SIG-M5 treated with dmso at 0.1 percent for 504 hours (cell line): ENCODE measurements around the gene LINC00632.
"Not testable (repeated sequence)": the region's sequence is repeated elsewhere in the genome, so short reads cannot be mapped to it uniquely, and the experiment has no call there.

Experiments
- DNase-seq: peaks from one replicate; lab custom pipeline; 2025; ENCODE audit not compliant: unreplicated experiment; lab: John Stamatoyannopoulos, UW

Gene LINC00632

DNA sequence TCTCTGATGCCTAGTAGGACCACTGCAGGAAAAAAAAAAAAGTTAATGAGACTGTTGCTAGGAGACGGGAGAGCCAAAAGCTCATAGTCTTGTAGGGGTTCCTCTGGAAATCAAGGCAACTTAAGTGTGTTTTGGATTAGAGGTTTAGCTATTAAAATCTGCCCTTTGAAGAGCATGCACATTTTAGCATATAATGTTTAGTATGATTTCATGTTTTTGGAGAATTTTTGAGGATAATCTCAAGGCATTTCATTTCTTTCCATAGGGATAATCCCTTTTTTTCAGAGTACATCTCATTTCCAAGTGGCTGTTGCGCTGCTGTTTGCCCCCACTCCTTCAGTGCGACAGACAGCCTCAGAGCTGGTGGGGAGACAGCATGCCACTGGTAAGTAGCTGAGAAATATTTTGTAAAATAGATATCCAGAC, at the start of gene LINC00632:
TSS of gene LINC00632 (plus strand) at position 339 of the 426 bp plus-strand sequence.
- no peak for DNase-seq

DNA sequence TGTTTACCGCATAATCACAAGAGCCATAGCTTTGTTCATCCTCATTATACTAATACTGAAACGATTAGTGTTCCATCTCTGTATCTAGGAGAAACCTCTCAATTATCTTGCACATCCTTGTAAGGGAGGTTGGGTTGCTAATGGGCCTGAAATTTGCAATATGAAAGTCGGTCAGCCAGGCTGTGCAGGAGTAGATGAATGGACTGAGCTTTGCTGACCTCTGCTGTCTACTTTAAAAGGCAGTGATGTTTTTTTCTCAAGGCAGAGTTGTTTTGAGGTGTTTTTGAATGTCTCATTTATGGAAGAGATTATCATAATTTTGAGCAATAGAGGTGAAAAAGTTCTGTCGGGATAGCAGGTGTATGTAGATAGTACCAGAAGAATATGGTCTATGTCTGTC, 47.9 kb upstream of the LINC00632 start:
- no peak for DNase-seq

GRCh38 chrX:140664939-140665338, 44.6 kb upstream of the LINC00632 start:
- peak; percentile 20 for DNase-seq

GRCh38 chrX:140672840-140673731, 36.5 kb upstream of the LINC00632 start:
- DNase-seq = no peak

GRCh38 chrX:140687706-140688105, 21.9 kb upstream of the LINC00632 start:
- no peak for DNase-seq

DNA sequence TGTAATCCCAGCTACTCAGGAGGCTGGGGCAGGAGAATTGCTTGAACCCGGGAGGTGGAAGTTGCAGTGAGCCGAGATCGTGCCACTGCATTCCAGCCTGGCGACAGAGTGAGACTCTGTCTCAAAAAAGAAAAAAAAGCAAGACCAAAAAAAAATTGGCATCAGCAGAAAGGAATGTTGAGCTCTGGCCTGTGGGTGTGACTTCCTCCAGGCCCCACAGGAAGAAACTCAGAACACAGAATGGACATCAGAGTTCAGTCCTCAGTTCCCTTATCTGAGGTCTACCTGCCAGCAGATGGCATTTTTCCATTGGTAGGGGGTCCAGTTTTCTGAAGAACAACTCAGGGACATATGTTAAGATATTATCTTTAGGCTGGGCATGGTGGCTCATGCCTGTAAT, 18.0 kb upstream of the LINC00632 start:
- DNase-seq = not testable (repeated sequence)

GRCh38 chrX:140697618-140698017, 11.9 kb upstream of the LINC00632 start:
- DNase-seq = no peak

DNA sequence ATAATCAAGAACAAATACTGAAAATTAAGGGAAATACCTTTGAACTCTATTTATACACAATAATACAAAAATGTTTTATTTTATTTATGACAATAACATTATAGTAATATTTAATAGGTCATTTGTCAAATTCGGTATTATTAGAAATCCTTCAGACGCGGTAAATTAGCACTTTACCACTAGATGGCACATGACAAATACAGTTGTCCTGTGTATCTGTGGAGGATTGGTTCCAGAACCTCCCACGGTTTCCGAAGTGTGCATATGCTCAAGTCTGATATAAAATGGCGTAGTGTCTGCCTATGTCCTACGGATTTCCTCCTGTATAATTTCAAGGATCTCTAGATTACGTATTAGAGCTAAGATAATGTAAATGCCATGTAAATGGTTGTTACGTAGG, 8.1 kb upstream of the LINC00632 start:
- peak; percentile 13 for DNase-seq

- no peak for DNase-seq
These were observed 1.2 kb downstream of the LINC00632 start for GRCh38 chrX:140710710-140711109.

DNA sequence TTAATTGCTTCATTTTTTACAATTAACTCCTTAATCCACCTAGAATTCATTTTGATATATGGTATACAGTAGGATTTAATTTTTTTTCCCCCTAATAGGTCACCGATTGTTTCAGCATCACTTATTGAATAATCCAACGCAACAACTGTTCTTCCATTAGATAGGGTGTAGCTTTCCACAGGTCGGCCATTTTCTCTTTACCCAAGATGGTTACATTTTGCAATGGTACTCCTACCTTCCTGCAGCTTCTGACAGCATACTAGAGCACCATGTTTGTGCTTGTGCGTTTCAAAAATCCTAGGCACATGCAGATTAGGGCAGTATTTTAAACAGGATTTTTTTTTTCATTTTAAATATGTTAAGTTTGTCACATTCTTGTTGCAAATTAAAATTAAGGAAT, 2.3 kb downstream of the LINC00632 start:
- DNase-seq = no peak

DNA sequence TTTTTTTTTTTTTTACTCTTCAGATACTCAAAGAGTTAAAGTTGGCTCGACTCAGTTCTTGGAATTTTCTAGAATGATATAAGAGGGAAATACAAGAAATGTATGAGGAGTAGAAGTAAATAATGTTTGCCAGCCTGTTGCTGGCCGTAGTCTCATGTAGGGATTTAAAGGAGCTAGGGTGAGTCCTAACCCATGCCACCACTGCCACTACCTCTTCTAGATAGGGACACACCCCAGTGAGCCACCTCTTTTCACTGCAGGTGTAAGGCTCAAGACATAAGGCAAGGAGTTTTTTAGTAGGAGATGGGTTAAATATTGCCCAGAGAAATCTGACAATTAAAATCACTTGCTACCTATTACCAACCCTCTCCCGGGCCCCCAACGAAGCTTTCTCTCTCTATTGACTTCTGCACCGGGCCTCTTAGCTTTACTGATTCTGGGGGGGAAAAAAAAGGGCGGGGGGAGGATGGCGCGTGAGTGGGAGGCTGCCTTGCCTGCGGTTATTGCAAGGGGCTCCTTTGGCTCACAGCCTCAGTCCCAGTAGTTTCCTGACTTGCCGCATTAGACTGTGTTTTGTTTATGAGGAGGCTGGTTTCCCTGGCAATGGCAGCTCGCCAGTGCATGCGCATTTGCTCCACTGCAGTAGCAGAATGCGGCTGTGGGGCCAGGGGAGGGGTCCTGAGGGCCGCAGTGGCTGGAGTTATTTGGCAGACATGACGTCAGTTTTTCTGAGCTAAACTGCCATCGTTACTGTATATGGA, 3.0 kb downstream of the LINC00632 start:
- no peak for DNase-seq

GRCh38 chrX:140713174-140713539, 3.6 kb downstream of the LINC00632 start:
- DNase-seq = no peak

GRCh38 chrX:140715787-140716186, 6.2 kb downstream of the LINC00632 start:
- no peak for DNase-seq

GRCh38 chrX:140723121-140723715, 13.7 kb downstream of the LINC00632 start:
- DNase-seq = no peak

GRCh38 chrX:140724309-140724708, 14.8 kb downstream of the LINC00632 start:
- DNase-seq = no peak

- DNase-seq = no peak
These were observed 15.2 kb downstream of the LINC00632 start for GRCh38 chrX:140724736-140725135.

GRCh38 chrX:140725500-140725899, 15.9 kb downstream of the LINC00632 start:
- no peak for DNase-seq

DNA sequence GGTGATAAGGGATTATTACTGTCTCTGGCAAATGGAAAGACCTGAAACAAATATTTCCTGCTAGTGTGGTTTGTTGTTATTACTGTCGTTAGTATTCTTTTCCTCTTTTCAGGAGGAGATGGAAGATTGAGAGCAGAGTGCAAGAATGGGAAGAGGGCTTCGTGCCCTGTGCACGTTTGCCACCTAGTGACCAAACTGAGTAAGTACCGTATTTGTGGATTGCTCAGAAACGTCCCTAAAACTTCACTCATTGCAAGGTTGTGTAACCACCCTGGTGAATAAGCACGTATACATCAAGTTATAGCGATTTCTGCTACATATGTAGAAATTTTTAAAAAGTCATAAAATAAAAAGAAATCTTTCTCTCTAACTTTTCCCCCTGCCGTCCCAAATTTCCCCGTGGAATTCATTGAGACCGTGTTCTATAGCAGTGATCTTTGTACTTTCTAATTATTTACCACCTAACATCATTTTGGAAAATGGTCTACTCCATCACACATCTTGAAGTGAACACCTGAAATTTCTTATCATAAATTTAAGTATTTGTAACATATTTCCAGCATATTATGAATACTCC, 24.3 kb downstream of the LINC00632 start:
- DNase-seq = peak; percentile 56

GRCh38 chrX:140744085-140744484, 34.5 kb downstream of the LINC00632 start:
- no peak for DNase-seq

- DNase-seq = no peak
These were observed 47.4 kb downstream of the LINC00632 start for GRCh38 chrX:140756941-140757340.

DNA sequence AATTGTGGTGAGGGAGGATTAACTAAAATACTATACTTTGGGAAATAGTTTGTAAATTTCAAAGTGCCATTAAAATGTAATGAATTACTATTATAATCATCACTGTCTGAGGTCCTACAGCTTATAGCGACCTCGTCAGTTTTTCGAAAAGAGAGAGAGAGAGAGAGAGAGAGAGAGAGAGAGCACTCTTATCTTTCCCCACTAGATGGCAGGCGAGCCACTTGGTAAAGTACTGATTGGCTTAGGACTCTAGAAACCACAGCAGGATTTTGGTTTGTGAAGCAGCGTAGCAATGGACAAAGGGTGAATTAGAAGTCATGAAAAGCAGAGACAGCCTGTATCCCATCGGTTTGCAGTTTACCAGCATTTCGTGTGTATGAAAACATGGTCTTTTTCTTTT, 52.5 kb downstream of the LINC00632 start:
- DNase-seq = peak; percentile 38
